HG03045 (cell line): Measurements from ENCODE around the gene COTL1.
"Not testable (repeated sequence)": the region's sequence is repeated elsewhere in the genome, so short reads cannot be mapped to it uniquely, and the experiment has no call there.

Source experiments
- ATAC-seq: cut with Tn5 transposase; IDR thresholded peaks from one replicate; pipeline ENCODE4 v1.9.1; 2021; ENCODE audit warnings: mild to moderate bottlenecking, moderate library complexity; ENCODE audit not compliant: unreplicated experiment

Gene COTL1

DNA sequence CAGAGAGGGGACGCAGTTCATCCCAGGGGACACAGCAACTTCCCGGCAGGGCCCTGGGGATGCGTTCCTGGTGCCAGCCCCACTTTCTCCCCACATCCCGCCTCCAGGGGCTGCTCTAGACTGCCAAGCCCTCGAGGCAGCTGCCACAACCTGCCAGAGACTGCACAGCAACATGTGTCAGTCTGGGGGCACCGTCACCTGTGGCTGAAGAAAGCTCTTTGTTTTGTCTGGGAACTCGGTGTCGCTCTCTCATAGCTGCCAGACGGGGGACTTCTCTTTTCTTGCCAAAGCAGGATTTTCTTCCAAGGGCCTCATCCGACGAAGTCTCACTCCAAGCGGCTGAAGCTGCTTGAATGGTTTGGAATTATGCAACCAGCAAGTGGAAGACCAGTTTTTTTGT is 43.7 kb downstream of the COTL1 start:
- ATAC-seq = no peak

DNA sequence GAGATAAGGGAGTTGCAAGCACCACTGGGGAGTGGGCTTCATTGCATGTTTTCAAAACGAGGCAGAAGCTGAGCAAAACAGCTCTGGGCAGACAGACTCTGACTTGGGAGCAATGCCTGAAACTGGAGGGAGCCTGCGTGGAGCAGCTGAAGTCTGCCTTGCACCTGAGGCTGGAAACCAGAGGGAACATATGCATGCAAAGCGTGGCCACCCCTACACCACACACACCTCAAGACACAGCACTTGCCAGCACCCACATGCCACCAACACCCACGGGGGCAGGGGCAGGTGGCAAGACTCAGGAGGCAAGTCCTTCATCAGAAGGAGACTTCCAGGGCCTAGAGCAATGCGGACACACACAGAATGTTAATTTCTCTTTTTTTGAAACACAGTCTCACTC is 45.8 kb downstream of the COTL1 start:
- no peak for ATAC-seq

DNA sequence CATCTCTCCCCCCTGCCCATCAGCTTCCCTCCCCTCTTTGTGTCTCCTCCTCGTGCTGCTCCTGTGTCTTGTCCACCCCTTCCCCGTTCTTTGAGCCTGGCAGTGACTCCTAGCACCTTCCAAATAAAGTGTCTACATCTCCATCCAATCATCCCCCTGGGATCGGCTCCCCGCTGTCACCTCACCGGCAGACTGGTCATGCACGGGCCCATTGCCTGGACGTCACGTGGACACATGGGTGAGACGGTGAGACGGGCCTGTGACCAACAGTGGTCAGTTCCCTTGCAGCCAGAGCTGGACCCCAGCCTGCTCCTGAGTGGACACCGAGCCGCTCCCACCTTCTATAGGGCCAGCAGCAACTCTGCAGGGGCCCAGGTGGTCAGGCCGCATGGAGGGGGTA is 46.4 kb downstream of the COTL1 start:
- no peak for ATAC-seq

DNA sequence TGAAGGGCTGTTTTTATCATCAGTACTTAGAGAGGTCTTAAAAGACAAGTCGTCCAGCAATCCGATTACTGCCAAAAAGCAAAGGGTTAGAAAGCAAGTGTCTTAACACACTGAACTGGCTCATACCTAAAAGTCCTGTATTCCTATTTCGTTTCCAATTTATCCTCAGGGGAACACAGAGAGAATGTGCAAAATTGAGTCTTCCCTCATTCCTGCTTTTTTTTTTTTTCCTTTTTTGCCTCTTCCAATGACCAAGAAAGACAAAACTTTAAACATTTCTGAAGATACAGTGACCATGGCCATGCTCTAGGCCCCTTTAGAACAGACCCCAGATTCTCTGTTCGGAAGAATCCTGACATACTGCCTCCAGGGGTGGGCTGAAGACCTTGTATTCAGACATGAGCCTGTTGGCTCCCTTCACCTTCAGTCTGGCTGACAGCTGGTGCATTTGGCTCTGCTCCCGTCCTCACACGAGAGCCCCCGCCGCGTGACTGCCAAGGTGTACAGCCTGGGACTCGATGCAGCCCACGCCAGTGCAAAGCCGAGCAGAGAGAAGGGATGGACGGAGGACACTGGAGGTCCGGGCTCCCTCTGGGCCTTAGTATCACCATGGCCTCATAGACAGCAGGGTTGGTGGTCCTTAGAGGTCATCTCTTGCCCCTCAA is 47.0 kb downstream of the COTL1 start:
- ATAC-seq = no peak

DNA sequence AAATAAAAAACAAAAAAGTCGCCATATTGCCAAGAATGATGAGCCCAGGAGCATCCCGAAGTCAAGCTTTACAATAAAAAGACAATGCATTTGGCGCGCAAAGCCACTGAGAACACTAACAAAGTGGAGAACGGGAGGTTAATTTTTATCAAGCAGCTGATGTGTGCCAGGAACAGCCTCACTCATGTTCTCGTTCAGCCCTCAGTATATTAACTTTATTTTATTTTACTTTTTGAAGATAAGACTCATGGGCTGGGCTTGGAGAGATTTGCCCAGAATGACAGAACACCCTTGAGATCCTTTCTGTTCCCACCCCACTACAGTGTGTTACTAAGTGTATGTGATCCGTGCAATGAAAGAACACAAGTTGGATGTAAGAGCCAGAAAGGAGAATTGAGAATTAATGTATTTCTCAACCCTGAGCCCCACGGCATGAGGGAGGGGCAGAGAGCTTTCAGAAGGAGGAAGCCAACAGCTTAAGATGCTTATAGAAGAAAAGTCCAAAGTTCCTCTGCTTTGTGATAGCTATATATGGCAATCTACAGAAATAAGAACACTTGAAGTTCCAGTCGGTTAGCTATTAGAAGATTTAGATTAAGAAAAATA is 48.4 kb downstream of the COTL1 start:
- ATAC-seq = no peak

DNA sequence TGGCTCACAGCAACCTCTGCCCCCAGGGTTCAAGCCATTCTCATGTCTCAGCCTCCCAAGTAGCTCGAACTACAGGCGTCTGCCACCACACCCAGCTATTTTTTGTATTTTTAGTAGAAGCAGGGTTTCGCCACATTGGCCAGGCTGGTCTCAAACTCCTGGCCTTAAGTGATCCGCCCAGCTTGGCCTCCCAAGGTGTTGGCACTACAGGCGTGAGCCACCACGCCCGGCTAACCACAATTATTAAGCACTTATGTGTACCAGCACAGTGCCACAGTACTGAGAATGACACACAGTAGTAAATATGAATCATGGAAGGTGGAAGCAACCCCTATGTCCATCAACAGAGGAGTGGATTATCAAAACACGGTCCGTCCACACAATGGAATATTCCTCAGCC is 49.8 kb downstream of the COTL1 start:
- ATAC-seq = no peak

DNA sequence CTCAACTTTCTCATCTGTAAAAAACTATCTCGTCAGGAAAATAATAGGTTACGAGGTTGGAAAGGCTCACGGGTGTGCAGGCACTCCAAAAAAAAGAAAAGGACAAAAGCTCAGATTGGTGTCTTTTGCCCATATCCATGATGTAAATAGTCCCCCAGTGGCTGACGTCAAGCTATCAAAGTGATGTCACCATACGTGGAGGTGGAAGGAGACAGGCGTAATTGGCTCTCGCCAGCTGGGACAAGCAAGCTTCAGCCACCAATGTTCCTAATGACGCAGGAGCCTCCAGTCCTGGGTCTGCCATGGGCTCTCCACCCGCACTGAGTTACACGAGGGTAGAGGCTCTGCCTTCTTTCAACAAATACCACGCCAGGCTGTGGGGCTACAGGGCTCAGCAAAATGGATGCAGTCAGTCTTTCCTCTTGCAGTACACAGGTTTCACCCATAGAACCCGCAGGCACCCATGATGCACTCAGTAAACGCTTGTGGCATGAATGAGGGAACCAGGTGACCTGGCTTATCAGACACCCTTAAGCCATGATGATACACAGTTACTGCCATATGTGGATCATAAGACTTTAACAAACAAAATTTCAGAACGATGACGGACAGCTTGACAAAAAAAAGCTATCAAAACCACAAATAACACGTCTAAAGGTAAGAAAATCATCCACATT is 50.5 kb downstream of the COTL1 start:
- no peak for ATAC-seq

DNA sequence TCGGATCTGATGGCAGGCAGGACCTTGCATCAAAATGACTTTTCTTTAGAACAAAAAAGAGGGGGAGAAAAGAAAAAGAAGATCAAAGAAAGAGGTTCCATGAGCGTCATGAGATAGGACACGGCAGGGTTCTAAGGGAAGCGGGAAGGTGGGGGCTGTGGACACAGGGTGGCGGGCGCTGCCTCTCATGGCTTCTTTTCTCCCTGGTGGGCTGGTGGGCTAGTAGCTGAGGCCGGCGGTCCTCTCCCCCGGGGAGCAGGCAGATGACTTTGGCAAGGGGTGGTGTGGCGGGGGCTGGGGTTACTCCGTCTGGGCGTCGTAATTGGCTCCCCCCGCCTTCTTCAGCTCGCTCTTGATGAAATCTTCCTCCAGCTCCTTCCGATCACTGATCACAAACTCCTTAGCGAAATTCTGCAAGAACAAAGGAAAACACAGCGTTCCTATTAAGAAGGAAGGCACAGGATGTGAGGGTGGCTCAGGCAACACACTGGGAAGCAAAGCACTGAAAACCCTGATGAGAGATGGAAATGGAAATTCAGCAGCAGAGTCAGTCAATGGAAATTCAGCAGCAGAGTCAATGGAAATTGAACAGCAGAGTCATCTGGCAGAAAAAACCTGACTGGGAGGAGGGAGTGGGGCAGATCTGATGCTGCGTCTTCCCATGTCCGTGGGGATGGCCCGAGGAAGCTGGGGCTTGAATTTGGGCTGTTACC is 51.2 kb downstream of the COTL1 start:
- no peak for ATAC-seq

DNA sequence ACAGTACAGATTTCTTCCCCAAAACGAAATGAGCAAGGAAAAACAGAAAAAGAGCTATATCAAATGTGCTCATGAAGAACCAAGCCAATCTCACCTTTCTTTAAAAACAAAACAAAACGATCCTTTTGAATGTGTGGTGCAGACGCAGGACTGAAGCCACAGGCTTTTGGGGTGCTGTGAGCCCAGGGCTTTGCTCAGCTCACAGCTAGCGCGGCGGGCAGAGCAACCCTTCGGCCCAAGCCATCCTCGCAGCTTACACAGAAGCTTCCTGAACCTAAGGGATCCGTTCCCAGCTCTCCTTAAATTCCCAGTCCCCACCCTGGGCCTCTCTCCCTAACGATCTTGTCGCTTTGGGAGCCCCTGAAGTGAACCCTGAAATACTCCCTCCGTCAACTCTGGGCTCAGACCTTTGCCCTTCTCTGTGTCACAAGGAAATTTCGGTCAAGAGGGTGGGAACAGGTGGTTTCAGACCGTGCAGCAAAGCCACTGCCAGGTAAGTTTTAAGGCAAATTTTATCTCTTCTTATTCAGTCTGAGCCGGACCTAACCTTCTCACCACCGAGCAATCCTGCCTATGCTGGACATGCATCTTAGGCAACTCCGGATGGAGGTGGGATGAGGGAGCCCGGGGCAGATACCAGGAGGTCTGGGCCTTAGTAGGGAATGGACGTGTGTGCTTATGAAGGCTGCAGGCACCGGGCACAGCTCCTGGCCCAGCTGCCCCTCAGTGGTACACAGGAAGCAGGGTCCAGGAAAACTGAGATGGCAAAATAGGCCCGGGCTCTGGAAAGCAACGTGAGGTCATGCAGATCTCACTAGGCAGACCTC is 52.0 kb downstream of the COTL1 start:
- no peak for ATAC-seq

DNA sequence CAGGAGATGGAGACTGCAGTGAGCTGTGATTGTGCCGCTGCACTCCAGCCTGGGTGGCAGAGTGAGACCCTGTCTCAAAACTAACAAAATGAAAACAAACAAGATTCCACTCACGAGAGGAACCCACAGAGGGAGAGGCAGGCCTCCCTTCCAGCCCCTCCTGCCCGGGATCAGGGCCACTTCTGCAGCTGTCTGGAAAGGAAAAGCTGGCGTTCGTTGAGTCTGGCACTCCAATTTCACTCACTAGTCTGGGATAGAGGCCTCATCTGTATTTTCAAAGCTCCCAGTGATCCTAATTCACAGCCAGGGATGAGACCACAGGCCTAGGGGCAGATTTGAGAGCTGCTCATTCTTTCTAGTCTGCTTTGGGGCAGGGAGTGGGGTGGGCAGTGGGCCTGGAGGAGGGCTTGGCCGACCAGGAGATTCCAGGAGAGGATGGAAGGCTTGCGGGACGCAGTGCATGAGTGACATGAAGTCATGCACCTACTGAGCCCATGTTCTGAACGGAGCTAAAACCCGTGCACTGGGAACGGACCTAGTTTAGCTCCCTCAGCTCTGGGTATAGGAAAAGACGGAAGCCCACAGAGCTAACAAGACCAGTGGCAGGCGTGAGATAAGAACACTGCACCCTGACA is 54.0 kb downstream of the COTL1 start:
- no peak for ATAC-seq

DNA sequence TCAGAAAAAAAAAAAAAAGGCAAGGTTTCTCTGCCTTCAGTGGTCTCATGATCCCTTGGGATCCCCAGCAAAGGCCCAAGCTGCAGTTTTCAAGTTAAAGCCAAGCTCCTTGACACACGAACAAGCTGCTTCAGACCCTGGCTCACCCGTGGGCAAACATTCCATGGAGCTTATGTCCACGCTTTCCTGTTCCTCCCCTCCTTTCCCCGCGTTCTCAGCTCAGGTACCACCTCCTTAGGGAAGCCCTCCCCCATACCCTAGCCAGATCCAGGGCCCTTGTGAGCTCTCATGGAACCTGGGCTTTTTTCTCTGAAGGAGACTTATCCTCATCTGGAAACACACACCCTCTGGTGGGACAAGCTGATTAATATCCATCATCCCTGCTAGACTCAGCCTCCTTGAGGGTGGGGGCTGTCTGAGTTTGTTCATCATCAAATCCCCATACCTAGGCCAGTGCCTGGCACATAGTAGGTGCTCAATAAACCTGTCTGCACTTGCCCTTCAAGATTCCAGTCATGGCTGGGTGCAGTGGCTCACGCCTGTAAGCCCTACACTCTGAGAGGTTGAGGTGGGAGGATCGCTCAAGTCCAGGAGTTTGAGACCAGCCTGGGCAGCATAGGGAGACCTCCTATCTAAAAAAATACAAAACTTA is 54.7 kb downstream of the COTL1 start:
- ATAC-seq = no peak

DNA sequence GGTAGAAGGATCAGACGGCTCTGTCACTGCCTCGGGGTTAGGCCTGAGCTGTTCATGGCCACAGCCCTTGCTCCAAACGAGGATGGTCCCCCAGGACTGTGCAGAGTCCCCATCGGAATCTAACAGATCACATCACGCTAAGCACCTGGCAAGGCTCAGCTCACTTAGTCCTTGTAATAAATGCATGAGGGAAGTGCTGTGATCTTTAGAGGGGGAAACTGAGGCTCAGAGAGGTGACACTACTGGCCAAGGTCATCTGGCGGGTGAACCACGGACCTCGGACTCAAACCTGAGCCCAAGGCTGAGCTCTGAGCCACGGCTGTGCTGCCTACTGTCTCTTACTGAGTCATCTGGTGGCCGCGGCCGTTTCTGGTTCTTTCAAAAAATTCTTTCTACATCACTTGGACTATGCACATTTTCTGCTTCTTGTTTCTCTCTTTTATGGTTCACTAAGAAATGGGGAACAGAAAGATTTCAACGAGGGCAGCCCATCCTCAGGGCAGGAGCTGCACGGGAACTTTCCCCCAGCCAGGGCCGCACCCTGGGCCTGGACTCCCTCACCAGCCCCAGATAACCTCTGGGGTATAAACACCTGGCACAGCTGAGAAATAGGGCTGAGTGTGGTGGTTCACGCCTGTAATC is 55.6 kb downstream of the COTL1 start:
- no peak for ATAC-seq

DNA sequence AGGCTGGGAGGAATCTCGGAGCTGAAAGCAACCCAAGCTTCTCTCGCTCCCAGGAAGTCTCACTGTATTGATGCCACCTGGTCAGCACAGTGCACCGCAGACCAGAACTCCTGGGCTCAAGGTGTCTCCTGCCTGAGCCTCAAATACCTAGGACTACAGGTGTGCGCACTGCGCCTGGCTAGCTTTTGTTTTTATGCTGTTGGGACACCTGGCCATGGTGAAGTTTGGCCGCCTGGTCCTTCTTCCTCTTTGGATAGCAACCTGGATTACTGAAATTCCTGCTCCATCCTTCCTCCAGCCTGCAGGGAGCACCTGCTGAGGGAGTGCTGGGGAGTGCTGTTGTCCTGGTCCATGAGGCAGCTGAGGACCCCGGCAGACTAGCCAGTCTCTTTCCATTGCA is 56.6 kb downstream of the COTL1 start:
- no peak for ATAC-seq

DNA sequence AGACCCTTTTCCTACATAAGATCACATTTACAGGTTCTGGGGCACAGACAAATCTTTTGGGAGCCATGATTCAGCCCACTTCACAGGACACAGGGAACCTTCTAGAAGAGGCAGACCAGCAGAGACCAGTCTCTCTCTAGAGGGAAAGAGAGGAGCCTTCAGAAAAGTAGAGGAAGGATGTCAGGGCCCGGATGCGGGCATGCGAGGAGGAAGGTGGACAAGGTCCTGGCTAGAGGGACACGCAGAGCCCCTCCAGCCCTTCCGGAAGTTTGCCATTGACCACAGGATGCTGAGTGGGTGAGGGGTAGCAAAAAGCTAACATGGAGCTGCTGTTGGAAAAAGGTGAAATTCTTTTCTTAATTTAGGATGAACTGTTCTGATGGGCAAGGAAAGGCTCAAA is 57.6 kb downstream of the COTL1 start:
- ATAC-seq = no peak

DNA sequence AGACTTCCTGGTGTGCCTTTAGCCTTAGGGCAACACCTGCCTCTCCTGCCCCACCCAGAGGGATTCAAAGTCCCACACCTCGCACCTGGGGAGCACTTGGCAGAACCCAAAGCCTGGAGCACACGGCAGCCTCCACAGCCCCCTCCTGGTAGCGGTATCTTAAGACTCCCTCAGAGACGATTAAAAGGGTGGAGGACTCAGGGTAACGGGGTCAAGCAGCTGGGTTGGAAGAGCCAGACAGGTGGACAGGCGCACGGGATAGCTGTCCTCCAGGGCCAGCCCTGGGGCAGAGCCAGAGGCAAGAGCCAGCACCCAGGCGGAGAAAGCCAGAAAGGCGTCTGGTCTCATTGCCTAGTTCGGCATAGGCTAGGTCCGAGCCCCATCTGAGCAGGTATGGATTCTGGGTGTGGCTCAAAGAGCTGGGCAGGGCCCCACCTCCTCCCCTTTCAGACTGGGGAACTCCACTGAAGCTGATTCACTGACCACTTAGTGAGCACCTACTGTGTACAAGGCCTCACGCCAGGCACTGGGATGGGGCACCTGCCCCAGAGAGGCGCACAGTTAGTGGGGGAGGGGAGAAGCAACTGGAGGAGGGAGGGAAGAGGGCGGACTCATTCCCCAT is 58.5 kb downstream of the COTL1 start:
- ATAC-seq = no peak

DNA sequence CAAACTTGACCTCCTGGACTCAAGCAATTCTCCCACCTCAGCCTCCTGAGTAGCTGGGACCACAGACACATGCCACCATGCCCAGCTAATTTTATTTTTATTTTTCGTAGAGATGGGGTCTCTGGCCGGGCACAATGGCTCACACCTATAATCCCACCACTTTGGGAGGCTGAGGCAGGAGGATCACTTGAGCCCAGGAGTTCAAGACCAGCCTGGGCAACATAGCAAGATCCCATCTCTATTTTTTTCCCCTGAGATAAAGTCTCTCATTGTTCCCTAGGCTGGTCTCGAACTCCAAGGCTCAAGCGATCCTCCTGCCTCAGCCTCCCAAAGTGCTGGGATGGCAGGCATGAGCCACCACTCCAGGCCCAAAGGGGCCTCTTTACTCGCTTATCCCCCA is 59.0 kb downstream of the COTL1 start:
- ATAC-seq = not testable (repeated sequence)

DNA sequence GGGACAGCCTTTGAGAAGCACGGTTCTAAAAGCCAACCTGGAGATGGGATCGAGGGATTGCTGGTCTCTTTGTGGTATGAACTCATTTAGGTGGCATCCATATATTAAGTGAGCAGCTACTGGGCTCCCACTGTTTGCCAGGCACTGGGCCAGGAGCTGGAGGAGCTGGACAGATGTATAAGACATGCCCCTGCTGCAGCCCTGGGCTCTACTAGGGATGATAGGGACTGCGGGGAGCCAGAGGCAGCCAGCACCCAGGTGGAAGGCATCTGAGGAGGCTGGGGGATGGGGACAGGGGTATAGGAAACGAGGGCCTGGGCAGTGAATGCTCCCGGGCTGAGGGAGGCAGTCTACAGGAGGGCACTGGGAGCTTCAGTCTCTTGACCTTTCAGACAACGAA is 60.4 kb downstream of the COTL1 start:
- no peak for ATAC-seq

DNA sequence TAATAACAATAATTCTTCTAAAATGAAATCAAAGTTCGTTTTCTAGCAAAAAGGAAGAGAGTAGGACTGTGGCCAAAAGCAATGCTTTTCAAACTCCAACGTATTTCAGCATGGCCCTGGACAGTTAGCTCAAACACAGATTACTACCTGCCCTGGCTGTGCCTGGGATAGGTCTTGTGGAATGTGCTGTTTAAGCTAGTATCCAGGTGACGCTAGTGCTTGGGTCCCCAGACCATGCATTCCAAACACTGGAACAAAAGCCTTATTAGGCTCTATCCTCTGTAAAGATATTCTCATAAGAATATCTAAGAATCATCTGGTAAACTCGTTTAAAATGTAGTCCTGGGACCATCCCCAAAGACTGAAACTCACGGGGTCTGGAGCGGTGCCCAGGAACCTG is 60.8 kb downstream of the COTL1 start:
- ATAC-seq = no peak
